H9 (cell line): ENCODE results near the gene AP2A1. TPM values are rescaled to one million over a fixed set of nuclear protein-coding genes. Genes with fewer than 3 reads are reported as not detected.

Source experiments
- DNase-seq: peaks from one replicate; pipeline ENCODE4 v3.0.0-alpha.2; 2017
- H2AFZ ChIP-seq: one replicate; pipeline ENCODE4 v1.6.1; 2013; ENCODE audit warnings: mild to moderate bottlenecking, low read length, control low read depth, moderate library complexity
- H2AK5ac ChIP-seq: 2 replicates; pipeline ENCODE4 v1.6.1; 2013; ENCODE audit warnings: low read length, control low read depth, mixed read lengths; ENCODE audit not compliant: insufficient read length
- H2BK120ac ChIP-seq: one replicate; pipeline ENCODE4 v1.6.1; 2013; ENCODE audit warnings: low read depth, mild to moderate bottlenecking, low read length, control low read depth, inconsistent platforms; ENCODE audit not compliant: poor library complexity, severe bottlenecking
- H2BK12ac ChIP-seq: 2 replicates; pipeline ENCODE4 v1.6.1; 2013; ENCODE audit warnings: low read length, control low read depth, mixed read lengths, low read depth; ENCODE audit not compliant: insufficient read length
- H2BK15ac ChIP-seq: 2 replicates; pipeline ENCODE4 v1.6.1; 2013; ENCODE audit warnings: low read depth, low read length, control low read depth
- H2BK20ac ChIP-seq: one replicate; pipeline ENCODE4 v1.6.1; 2013; ENCODE audit warnings: low read depth, mild to moderate bottlenecking, low read length, control low read depth, inconsistent platforms; ENCODE audit not compliant: poor library complexity, severe bottlenecking
- H2BK5ac ChIP-seq: 2 replicates; pipeline ENCODE4 v1.6.1; 2013; ENCODE audit warnings: low read length, control low read depth, mixed read lengths; ENCODE audit not compliant: insufficient read length
- H3K14ac ChIP-seq: 2 replicates; pipeline ENCODE4 v1.6.1; 2013; ENCODE audit warnings: low read length, control low read depth; ENCODE audit not compliant: insufficient read depth
- H3K18ac ChIP-seq: 2 replicates; pipeline ENCODE4 v1.6.1; 2013; ENCODE audit warnings: low read depth, mild to moderate bottlenecking, mixed read lengths, low read length, control low read depth; ENCODE audit not compliant: insufficient read length
- H3K23ac ChIP-seq: 2 replicates; pipeline ENCODE4 v1.6.1; 2013; ENCODE audit warnings: low read length, control low read depth, mixed read lengths, low read depth; ENCODE audit not compliant: insufficient read length
- H3K23me2 ChIP-seq: 2 replicates; pipeline ENCODE4 v1.6.1; 2013; ENCODE audit warnings: low read depth, mild to moderate bottlenecking, mixed read lengths, low read length, control low read depth; ENCODE audit not compliant: insufficient read length, poor library complexity, severe bottlenecking
- H3K27ac ChIP-seq: 2 replicates; pipeline ENCODE4 v1.5.1; 2013; ENCODE audit warnings: low read length, control low read depth, mixed read lengths, low read depth; ENCODE audit not compliant: insufficient read length
- H3K27me3 ChIP-seq: 2 replicates; pipeline ENCODE4 v1.6.1; 2013; ENCODE audit warnings: low read length, control low read depth, inconsistent platforms; ENCODE audit not compliant: insufficient read depth
- H3K4ac ChIP-seq: 2 replicates; pipeline ENCODE4 v1.6.1; 2013; ENCODE audit warnings: low read depth, mild to moderate bottlenecking, control low read depth, inconsistent platforms, low read length, moderate library complexity
- H3K4me1 ChIP-seq: 2 replicates; pipeline ENCODE4 v1.6.1; 2013; ENCODE audit warnings: low read length, control low read depth, inconsistent platforms; ENCODE audit not compliant: insufficient read depth
- H3K4me2 ChIP-seq: 2 replicates; pipeline ENCODE4 v1.6.1; 2013; ENCODE audit warnings: low read length, control low read depth, mixed read lengths; ENCODE audit not compliant: insufficient read length, insufficient read depth
- H3K56ac ChIP-seq: 2 replicates; pipeline ENCODE4 v1.6.1; 2013; ENCODE audit warnings: low read depth, mild to moderate bottlenecking, mixed read lengths, low read length, control low read depth; ENCODE audit not compliant: insufficient read length
- H3K79me1 ChIP-seq: 2 replicates; pipeline ENCODE4 v1.6.1; 2013; ENCODE audit warnings: low read depth, mild to moderate bottlenecking, moderate library complexity, low read length, control low read depth, inconsistent platforms; ENCODE audit not compliant: insufficient read depth, poor library complexity, severe bottlenecking
- H3K79me2 ChIP-seq: 2 replicates; pipeline ENCODE4 v1.6.1; 2013; ENCODE audit warnings: low read length, control low read depth, inconsistent platforms; ENCODE audit not compliant: insufficient read depth
- H3K9ac ChIP-seq: 2 replicates; pipeline ENCODE4 v1.6.1; 2013; ENCODE audit warnings: low read length, control low read depth, mixed read lengths; ENCODE audit not compliant: insufficient read length; ENCODE audit errors: extremely low read depth
- H3K9me3 ChIP-seq: one replicate; pipeline ENCODE4 v1.6.1; 2013; ENCODE audit warnings: low read depth, low read length, inconsistent platforms; ENCODE audit not compliant: control insufficient read depth
- H3T11ph ChIP-seq: one replicate; pipeline ENCODE4 v1.6.1; 2013; ENCODE audit warnings: mild to moderate bottlenecking, low read length, control low read depth, inconsistent platforms
- H4K20me1 ChIP-seq: one replicate; pipeline ENCODE4 v1.6.1; 2013; ENCODE audit not compliant: control insufficient read depth, insufficient read length, insufficient read depth
- H4K5ac ChIP-seq: 2 replicates; pipeline ENCODE4 v1.6.1; 2013; ENCODE audit warnings: low read depth, mild to moderate bottlenecking, mixed read lengths, low read length, control low read depth; ENCODE audit not compliant: insufficient read length
- H4K8ac ChIP-seq: replicated peaks from 2 replicates; pipeline ENCODE4 v1.6.1; 2013; ENCODE audit warnings: low read length, control low read depth, mixed read lengths, low read depth; ENCODE audit not compliant: insufficient read length
- H4K91ac ChIP-seq: 2 replicates; pipeline ENCODE4 v1.6.1; 2013; ENCODE audit warnings: low read depth, mild to moderate bottlenecking, moderate library complexity, mixed read lengths, low read length, control low read depth; ENCODE audit not compliant: insufficient read length
- H3K27ac Mint-ChIP-seq, 3 experiments: 2 replicates in 2 of 3; 3 replicates in 1 of 3; pipeline ENCODE4 v1.8.0; 2020 to 2021; ENCODE audit warnings: mixed read lengths in 3 of 3, mild to moderate bottlenecking in 1 of 3, moderate library complexity in 1 of 3
- H3K27me3 Mint-ChIP-seq: 2 replicates; pipeline ENCODE4 v1.8.0; 2021; ENCODE audit warnings: low read depth, mild to moderate bottlenecking, moderate library complexity, mixed read lengths
- H3K36me3 Mint-ChIP-seq, 3 experiments: 2 replicates in 2 of 3; 3 replicates in 1 of 3; pipeline ENCODE4 v1.8.0; 2020 to 2021; ENCODE audit warnings: low read depth in 3 of 3, mixed read lengths in 3 of 3; ENCODE audit not compliant: insufficient read depth in 1 of 3
- H3K4me1 Mint-ChIP-seq, 2 experiments: 2 replicates each; pipeline ENCODE4 v1.8.0; 2020; ENCODE audit warnings: mixed read lengths in 2 of 2
- H3K4me3 Mint-ChIP-seq, 2 experiments: 2 replicates in 1 of 2; 3 replicates in 1 of 2; pipeline ENCODE4 v1.8.0; 2020 to 2021; ENCODE audit warnings: mild to moderate bottlenecking in 2 of 2, mixed read lengths in 2 of 2, moderate library complexity in 1 of 2
- H3K9me3 Mint-ChIP-seq, 2 experiments: 2 replicates in 1 of 2; 3 replicates in 1 of 2; pipeline ENCODE4 v1.8.0; 2020; ENCODE audit warnings: mild to moderate bottlenecking in 2 of 2, mixed read lengths in 2 of 2, moderate library complexity in 1 of 2
- CTCF ChIP-seq: fragments of 200-600 bp; sonication (generic); conservative IDR thresholded peaks from 3 replicates; pipeline ENCODE4 v1.8.0; 2021; ENCODE audit warnings: antibody characterized with exemption, mild to moderate bottlenecking
- WGBS: extraction: QIAGEN DNeasy Blood & Tissue Kit; methylation state at CpG from one replicate; pipeline ENCODE4 v1.1.7; 2013; ENCODE audit warnings: missing lambda C conversion rate, low lambda C conversion rate, mixed read lengths; ENCODE audit not compliant: insufficient read length; ENCODE audit errors: extremely low coverage; 5-methylcytosine and 5-hydroxymethylcytosine counted together
- total RNA-seq: library from RNA; stranded (reverse); gene quantifications from 2 replicates; pipeline ENCODE4 v1.2.1, GENCODE V29; 2021

The AP2A1 gene
- total RNA-seq, 1 experiment from 2014 or later: 108 TPM

GRCh38 chr19:49838885-49839588, 72.2 kb downstream of the AP2A1 start:
- H3K4me1 ChIP-seq: no peaks in the 10 kb centered on the region
- no peak overlapping the region for H3K23ac ChIP-seq
- no peak overlapping the region for H2BK12ac ChIP-seq
- Mint-ChIP-seq H3K9me3 (no peaks in the 10 kb centered on the region), H3K4me3 (no peak overlapping the region), H3K36me3 (peaks cover 13 to 55% (median 51%) of the 10 kb centered on the region in 3 experiments), H3K4me1 (peaks cover 0 to 5% of the 10 kb centered on the region in 2 experiments; a peak in 2 of 4 replicates), H3K27me3 (peaks cover 1% of the 10 kb centered on the region; the same call in 1 of the 2 replicates), H3K27ac (0 out of 7 replicates have a peak overlapping the region, but pooled peaks of 1 of the 3 experiments have one; percentile 9)
- H2BK15ac ChIP-seq: no peak overlapping the region
- H2BK20ac ChIP-seq: no peak overlapping the region
- no peak overlapping the region for H2BK5ac ChIP-seq
- H4K8ac ChIP-seq: no peak overlapping the region
- H2BK120ac ChIP-seq: no peak overlapping the region
- no peaks in the 10 kb centered on the region for H3K79me2 ChIP-seq
- H3K9ac ChIP-seq: no peak overlapping the region
- H3T11ph ChIP-seq: no peak overlapping the region
- no peak overlapping the region for H3K14ac ChIP-seq
- no peak overlapping the region for H3K18ac ChIP-seq
- no peak overlapping the region for H3K27ac ChIP-seq
- H3K79me1 ChIP-seq: no peaks in the 10 kb centered on the region
- H3K27me3 ChIP-seq: no peaks in the 10 kb centered on the region
- no peak overlapping the region for H3K56ac ChIP-seq
- no peak overlapping the region for H4K5ac ChIP-seq
- no peak overlapping the region for H3K4ac ChIP-seq
- H2AK5ac ChIP-seq: no peak overlapping the region
- WGBS: no CpG with 5 or more reads among the region's 18 CpGs
- no peaks in the 10 kb centered on the region for H3K9me3 ChIP-seq
- H3K23me2 ChIP-seq: no peaks in the 10 kb centered on the region
- H2AFZ ChIP-seq: no peak overlapping the region
- no peaks in the 10 kb centered on the region for H4K20me1 ChIP-seq
- no peak for TF ChIP-seq CTCF
- no peak overlapping the region for H3K4me2 ChIP-seq
- DNase-seq: no peak
- H4K91ac ChIP-seq: no peak overlapping the region
